H1 (cell line): ENCODE data around the gene PRIMA1. TPM values are rescaled to one million over a fixed set of nuclear protein-coding genes. Genes with fewer than 3 reads are reported as not detected.

Source experiments
- polyA plus RNA-seq, 7 experiments: library from polyadenylated mRNA; depleted of rRNA in 3 of 7; stranded (reverse) in 5 of 7; unstranded in 2 of 7; fragments of >200 nt in 5 of 7; fragments of 200-250 nt in 2 of 7; gene quantifications; 1 replicate in 5 of 7; 2 replicates in 1 of 7; 4 replicates in 1 of 7; pipeline versions ENCODE4 v1.2.1 to v1.2.3, GENCODE V29; 2011 to 2013; ENCODE audit warnings: missing spikeins in 2 of 7, mixed read lengths in 2 of 7
- total RNA-seq: library from RNA; stranded (reverse); fragmentation: NEBNext Ultra II Directional; extraction: Animal tissue kit (Norgen Biotek cat#: 25700); gene quantifications from 2 replicates; pipeline ENCODE4 v1.2.1, GENCODE V29; 2021

The PRIMA1 gene
- total and polyA plus RNA-seq, 2 of the 8 experiments (the other 6 are each of a cell fraction or from before 2014, with no cell fraction given) = 2.8 to 4.5 TPM

Other genes with a start within 250 kb of the PRIMA1 start
- gene FAM181A, start 138.9 kb upstream of the PRIMA1 start, total RNA-seq = not detected in 2 replicates
- not detected in 2 replicates for gene FAM181A, start 138.9 kb upstream of the PRIMA1 start, polyA plus RNA-seq (2011; rRNA removed)
- 0.77 and 1.0 TPM in 2 replicates for gene ASB2, start 188.1 kb upstream of the PRIMA1 start, total RNA-seq
- gene ASB2, start 188.1 kb upstream of the PRIMA1 start, polyA plus RNA-seq (2011; rRNA removed) = 2.1 and 3.2 TPM in 2 replicates
- not detected in 2 replicates for gene CCDC197, start 208.8 kb upstream of the PRIMA1 start, total RNA-seq
- not detected in 2 replicates for gene CCDC197, start 208.8 kb upstream of the PRIMA1 start, polyA plus RNA-seq (2011; rRNA removed)
- 4.1 and 4.2 TPM in 2 replicates for gene OTUB2, start 237.9 kb upstream of the PRIMA1 start, total RNA-seq
- 2.2 and 2.6 TPM in 2 replicates for gene OTUB2, start 237.9 kb upstream of the PRIMA1 start, polyA plus RNA-seq (2011; rRNA removed)